ENCODE measurements around the gene MTHFSD. TPM values are rescaled to one million over a fixed set of nuclear protein-coding genes. Genes with fewer than 3 reads are reported as not detected.

MTHFSD gene
- total RNA-seq, 1 experiment from 2014 or later = 4.7 TPM

GRCh38 chr16:86484240-86484639, 70.8 kb downstream of the MTHFSD start:
- Histone ChIP-seq H3T11ph (ENCODE audit: low read length) (no peak overlapping the region), H3K27ac (ENCODE audit: insufficient read length, low read depth, low read length) (no peak overlapping the region), H2BK15ac (ENCODE audit: low read depth, low read length) (no peak overlapping the region), H3K18ac (ENCODE audit: insufficient read length, low read depth, low read length) (no peak overlapping the region), H3K4ac (ENCODE audit: low read depth, low read length) (no peak overlapping the region), H2BK12ac (ENCODE audit: insufficient read length, low read depth, low read length) (no peak overlapping the region), H3K27me3 (ENCODE audit: insufficient read depth, low read length) (no peaks in the 10 kb centered on the region), H4K91ac (ENCODE audit: insufficient read length, low read depth, low read length) (no peak overlapping the region), H4K8ac (replicated peaks; ENCODE audit: insufficient read length, low read depth, low read length) (no peak overlapping the region), H3K79me1 (ENCODE audit: insufficient read depth, low read depth, low read length, poor library complexity, severe bottlenecking) (no peaks in the 10 kb centered on the region), H2BK20ac (ENCODE audit: low read depth, low read length, poor library complexity, severe bottlenecking) (no peak overlapping the region), H3K23ac (ENCODE audit: insufficient read length, low read depth, low read length) (no peak overlapping the region), H3K4me1 (ENCODE audit: insufficient read depth, low read length) (no peaks in the 10 kb centered on the region), H2BK5ac (ENCODE audit: insufficient read length, low read length) (no peak overlapping the region), H3K14ac (ENCODE audit: insufficient read depth, low read length) (no peak overlapping the region), H3K9ac (ENCODE audit: extremely low read depth, insufficient read length, low read length) (no peak overlapping the region), H2AFZ (ENCODE audit: low read length) (no peak overlapping the region), H3K23me2 (ENCODE audit: insufficient read length, low read depth, low read length, poor library complexity, severe bottlenecking) (no peaks in the 10 kb centered on the region), H2AK5ac (ENCODE audit: insufficient read length, low read length) (no peak overlapping the region), H4K20me1 (ENCODE audit: control insufficient read depth, insufficient read depth, insufficient read length) (no peaks in the 10 kb centered on the region), H3K56ac (ENCODE audit: insufficient read length, low read depth, low read length) (no peak overlapping the region), H3K9me3 (ENCODE audit: control insufficient read depth, low read depth, low read length) (no peaks in the 10 kb centered on the region), H2BK120ac (ENCODE audit: low read depth, low read length, poor library complexity, severe bottlenecking) (no peak overlapping the region), H3K4me2 (ENCODE audit: insufficient read depth, insufficient read length, low read length) (no peak overlapping the region), H4K5ac (ENCODE audit: insufficient read length, low read depth, low read length) (no peak overlapping the region), H3K79me2 (ENCODE audit: insufficient read depth, low read length) (no peaks in the 10 kb centered on the region)
- no peak for DNase-seq
- peaks cover 4 to 7% of the 10 kb centered on the region in 2 experiments; a peak in 3 of 4 replicates for H3K4me1 Mint-ChIP-seq
- no peak overlapping the region for H3K4me3 Mint-ChIP-seq
- no peak overlapping the region for H3K27ac Mint-ChIP-seq
- no peak for TF ChIP-seq CTCF (conservative IDR thresholded peaks at IDR 0.05)
- peaks cover 79% of the 10 kb centered on the region for H3K27me3 Mint-ChIP-seq (ENCODE audit: low read depth)
- WGBS (ENCODE audit: extremely low coverage, insufficient read length, low lambda C conversion rate) = no CpG with 5 or more reads among the region's 5 CpGs
- H3K9me3 Mint-ChIP-seq = peaks cover 9 to 14% of the 10 kb centered on the region in 2 experiments
- peaks cover 3 to 5% (median 4%) of the 10 kb centered on the region in 3 experiments; a peak in 4 of 7 replicates for H3K36me3 Mint-ChIP-seq (ENCODE audit: insufficient read depth in 1 of 3, low read depth in 3 of 3)
